ENCODE measurements around the gene FASTKD3.

GRCh38 chr5:7822449-7822848, 46.4 kb downstream of the FASTKD3 start:
- TF ChIP-seq CTCF (conservative IDR thresholded peaks at IDR 0.05; ENCODE audit: low read length) (no peak), EZH2phosphoT487 (IDR thresholded peaks at IDR 0.05; ENCODE audit: borderline replicate concordance, low read depth, low read length) (no peak)

All from OCI-LY7 (cell line).